PC-3 (cell line): ENCODE results near the gene BDH1.

Experiments used
- CTCF ChIP-seq: fragments of 300-600 bp; sonication (generic); conservative IDR thresholded peaks from 2 replicates; pipeline ENCODE4 v1.5.1; 2017; ENCODE audit warnings: antibody characterized with exemption, low read depth, mild to moderate bottlenecking, low read length
- EZH2 ChIP-seq: fragments of 300-600 bp; sonication (generic); IDR thresholded peaks from one replicate; pipeline ENCODE4 v1.6.1; 2017; ENCODE audit warnings: antibody characterized with exemption, mild to moderate bottlenecking, low read length; ENCODE audit not compliant: unreplicated experiment
- EZH2phosphoT487 ChIP-seq: fragments of 300-600 bp; sonication (generic); IDR thresholded peaks from 2 replicates; pipeline ENCODE4 v1.6.1; 2018; ENCODE audit warnings: mild to moderate bottlenecking, antibody characterized with exemption, low read length, borderline replicate concordance

GRCh38 chr3:197513953-197514785, 41.6 kb downstream of the BDH1 start:
- no peak for TF ChIP-seq EZH2phosphoT487
- TF ChIP-seq CTCF: no peak
- TF ChIP-seq EZH2: no peak
